Nephron progenitor cell (in vitro differentiated cells): Measurements from ENCODE around the gene C1orf74.

Source experiments
- DNase-seq: peaks from one replicate; pipeline ENCODE4 v3.0.0; 2021
- H3K27ac Mint-ChIP-seq: 2 replicates; pipeline ENCODE4 v1.8.0; 2021; ENCODE audit warnings: mild to moderate bottlenecking, moderate library complexity, mixed read lengths
- H3K27me3 Mint-ChIP-seq: 2 replicates; pipeline ENCODE4 v1.8.0; 2021; ENCODE audit warnings: mild to moderate bottlenecking, low read depth, mixed read lengths; ENCODE audit not compliant: poor library complexity
- H3K36me3 Mint-ChIP-seq: 2 replicates; pipeline ENCODE4 v1.8.0; 2021; ENCODE audit warnings: low read depth, mixed read lengths
- H3K4me1 Mint-ChIP-seq: 2 replicates; pipeline ENCODE4 v1.8.0; 2021; ENCODE audit warnings: mixed read lengths
- H3K4me3 Mint-ChIP-seq: 2 replicates; pipeline ENCODE4 v1.8.0; 2021; ENCODE audit warnings: mild to moderate bottlenecking, moderate library complexity, mixed read lengths
- H3K9me3 Mint-ChIP-seq: 2 replicates; pipeline ENCODE4 v1.8.0; 2021; ENCODE audit warnings: mild to moderate bottlenecking, moderate library complexity, mixed read lengths
- TF ChIP-seq, protein P1 (sequence below): fragments of 200-600 bp; sonication (generic); IDR thresholded peaks from 2 replicates; pipeline ENCODE4 v1.5.0; 2021; ENCODE audit warnings: antibody characterized with exemption

Gene C1orf74

DNA sequence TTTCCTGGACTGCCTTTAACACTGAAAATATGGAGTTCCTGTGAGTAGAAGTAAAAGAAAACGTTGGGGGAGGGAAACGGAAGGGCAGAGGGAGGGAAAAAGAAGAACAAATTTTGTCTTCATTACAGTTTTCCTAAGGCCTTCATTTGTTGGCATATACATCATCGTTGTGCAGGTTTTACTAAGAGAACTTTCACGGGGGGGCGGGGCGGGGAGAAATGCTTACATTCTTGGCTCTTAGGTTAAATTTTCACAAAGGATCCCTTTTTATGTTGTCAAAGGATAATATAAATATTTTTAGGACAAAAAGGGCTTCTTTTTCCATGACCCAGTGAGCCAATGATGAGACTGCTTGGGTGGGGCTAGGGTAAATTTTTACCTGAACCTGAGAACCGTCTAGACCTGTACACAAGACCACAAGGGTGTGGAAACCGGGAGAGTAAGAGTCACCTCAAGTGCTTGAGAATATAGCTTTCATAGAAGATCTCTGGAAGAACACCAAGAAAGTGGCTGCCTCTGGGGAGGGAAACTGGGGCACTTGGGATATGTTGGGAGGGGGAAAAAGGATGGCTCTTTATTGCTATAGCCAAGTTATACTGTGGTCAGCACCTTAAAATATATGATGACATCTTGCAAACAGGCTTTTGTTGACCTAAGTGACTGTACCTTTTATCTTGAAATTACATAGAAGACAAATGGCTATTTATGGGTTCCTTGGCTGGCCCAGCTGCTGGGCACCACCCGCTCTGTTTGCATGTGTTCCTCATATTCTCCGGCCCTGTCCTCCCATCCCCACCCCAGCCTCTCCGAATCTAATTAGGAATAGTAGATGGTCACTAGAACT, 41.5 kb upstream of the C1orf74 start:
- H3K27ac Mint-ChIP-seq = no peak overlapping the region
- peaks cover 31% of the 10 kb centered on the region for H3K4me1 Mint-ChIP-seq
- no peak for DNase-seq
- TF ChIP-seq, protein P1, sequence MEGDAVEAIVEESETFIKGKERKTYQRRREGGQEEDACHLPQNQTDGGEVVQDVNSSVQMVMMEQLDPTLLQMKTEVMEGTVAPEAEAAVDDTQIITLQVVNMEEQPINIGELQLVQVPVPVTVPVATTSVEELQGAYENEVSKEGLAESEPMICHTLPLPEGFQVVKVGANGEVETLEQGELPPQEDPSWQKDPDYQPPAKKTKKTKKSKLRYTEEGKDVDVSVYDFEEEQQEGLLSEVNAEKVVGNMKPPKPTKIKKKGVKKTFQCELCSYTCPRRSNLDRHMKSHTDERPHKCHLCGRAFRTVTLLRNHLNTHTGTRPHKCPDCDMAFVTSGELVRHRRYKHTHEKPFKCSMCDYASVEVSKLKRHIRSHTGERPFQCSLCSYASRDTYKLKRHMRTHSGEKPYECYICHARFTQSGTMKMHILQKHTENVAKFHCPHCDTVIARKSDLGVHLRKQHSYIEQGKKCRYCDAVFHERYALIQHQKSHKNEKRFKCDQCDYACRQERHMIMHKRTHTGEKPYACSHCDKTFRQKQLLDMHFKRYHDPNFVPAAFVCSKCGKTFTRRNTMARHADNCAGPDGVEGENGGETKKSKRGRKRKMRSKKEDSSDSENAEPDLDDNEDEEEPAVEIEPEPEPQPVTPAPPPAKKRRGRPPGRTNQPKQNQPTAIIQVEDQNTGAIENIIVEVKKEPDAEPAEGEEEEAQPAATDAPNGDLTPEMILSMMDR = no peak
- peaks cover 8% of the 10 kb centered on the region for H3K36me3 Mint-ChIP-seq
- H3K9me3 Mint-ChIP-seq = peaks cover 4% of the 10 kb centered on the region
- no peak overlapping the region for H3K4me3 Mint-ChIP-seq
- H3K27me3 Mint-ChIP-seq = peaks cover 28% of the 10 kb centered on the region

DNA sequence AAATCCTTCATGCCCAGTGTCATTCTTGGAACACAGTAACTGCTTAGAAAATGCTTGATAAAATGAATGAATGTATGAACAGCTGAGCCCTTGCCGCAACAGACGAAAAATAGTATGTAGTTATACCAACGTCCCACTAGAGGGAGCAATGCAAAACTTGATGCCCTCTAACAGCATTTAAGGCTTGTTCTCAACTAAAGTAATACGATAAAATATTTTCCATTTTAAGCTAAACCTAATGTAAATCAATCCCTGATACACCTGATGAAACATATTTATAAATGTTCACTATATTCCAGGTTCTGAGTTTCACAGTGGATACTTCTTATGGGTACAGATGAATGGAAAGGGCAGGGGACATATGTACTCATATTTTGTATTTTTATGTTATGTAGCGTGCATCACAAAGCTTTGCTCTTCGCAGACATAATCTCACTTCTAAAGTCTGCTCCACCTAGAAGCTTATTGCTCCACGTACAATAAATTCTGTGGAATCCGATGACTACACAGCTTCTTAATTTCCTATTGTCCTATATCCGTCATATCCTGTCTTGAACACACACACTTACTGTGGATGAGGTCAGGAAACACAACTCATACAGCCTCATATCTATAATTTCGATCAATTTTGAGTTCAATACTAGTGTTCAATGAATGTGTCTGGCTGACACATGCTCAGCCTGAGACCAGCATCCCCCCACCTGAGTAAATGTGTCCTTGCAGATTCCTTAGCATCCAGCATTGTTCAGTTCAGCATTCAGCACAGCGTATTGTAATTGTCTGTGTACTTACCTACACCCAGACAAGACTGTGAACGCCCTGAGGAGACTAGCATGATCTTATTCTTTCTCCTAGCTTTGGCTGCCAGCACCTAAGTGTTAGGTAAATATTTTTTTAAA, 39.0 kb upstream of the C1orf74 start:
- Mint-ChIP-seq H3K9me3 (peaks cover 4% of the 10 kb centered on the region), H3K4me1 (peaks cover 16% of the 10 kb centered on the region), H3K4me3 (no peak overlapping the region), H3K27ac (no peak overlapping the region), H3K27me3 (peaks cover 34% of the 10 kb centered on the region), H3K36me3 (peaks cover 5% of the 10 kb centered on the region)
- TF ChIP-seq, protein P1 = peak; percentile 76
- DNase-seq = no peak

DNA sequence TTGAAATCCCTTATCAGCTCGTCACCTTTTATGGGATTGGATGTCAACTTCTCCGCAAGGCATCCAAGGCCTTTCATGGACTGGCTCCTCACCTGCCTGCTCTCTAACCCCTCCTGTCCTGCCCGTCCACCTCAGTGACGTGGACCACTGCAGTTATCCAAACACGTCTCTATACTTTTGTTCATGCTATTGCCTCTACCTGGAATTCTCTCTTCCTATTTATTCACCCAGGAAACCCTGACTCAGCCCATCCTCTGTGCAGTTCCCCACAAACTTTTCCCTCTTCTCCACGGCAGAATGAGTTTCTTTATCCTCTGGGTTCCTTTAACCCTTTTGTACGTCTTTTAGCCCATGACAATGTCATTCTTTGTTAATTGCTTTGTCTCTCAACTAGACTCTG, 38.3 kb upstream of the C1orf74 start:
- no peak overlapping the region for H3K4me3 Mint-ChIP-seq
- TF ChIP-seq, protein P1 = no peak

DNA sequence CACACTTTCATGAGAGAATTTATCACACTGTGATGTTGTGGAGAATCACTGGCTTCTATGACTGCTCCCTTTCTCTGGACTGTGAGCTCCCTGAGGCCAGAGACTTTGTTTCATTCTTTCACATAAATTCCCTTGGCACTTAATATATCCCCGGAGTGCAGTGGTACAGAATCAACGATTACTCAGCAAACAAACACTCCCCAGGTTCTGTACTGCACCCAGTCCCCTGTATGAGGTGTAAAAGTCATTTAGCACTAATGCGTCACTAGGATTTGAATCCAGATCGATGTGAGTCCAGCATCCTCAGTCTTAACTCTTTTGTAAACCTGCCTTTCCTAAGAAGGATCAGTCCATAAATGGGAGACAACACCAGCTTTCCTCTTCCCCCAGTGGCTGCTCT, 36.6 kb upstream of the C1orf74 start:
- peaks cover 14% of the 10 kb centered on the region for H3K4me1 Mint-ChIP-seq
- TF ChIP-seq, protein P1 = no peak
- H3K4me3 Mint-ChIP-seq = no peak overlapping the region
- no peak for DNase-seq
- no peaks in the 10 kb centered on the region for H3K36me3 Mint-ChIP-seq
- H3K27me3 Mint-ChIP-seq = peaks cover 36% of the 10 kb centered on the region
- H3K27ac Mint-ChIP-seq = no peak overlapping the region
- no peaks in the 10 kb centered on the region for H3K9me3 Mint-ChIP-seq

More for the DNA sequence above, 38.3 kb upstream of the C1orf74 start:
- peaks cover 10% of the 10 kb centered on the region for H3K4me1 Mint-ChIP-seq
- DNase-seq = no peak
- H3K36me3 Mint-ChIP-seq = peaks cover 4% of the 10 kb centered on the region
- H3K27me3 Mint-ChIP-seq = peaks cover 38% of the 10 kb centered on the region
- peaks cover 3% of the 10 kb centered on the region for H3K9me3 Mint-ChIP-seq
- H3K27ac Mint-ChIP-seq = no peak overlapping the region

DNA sequence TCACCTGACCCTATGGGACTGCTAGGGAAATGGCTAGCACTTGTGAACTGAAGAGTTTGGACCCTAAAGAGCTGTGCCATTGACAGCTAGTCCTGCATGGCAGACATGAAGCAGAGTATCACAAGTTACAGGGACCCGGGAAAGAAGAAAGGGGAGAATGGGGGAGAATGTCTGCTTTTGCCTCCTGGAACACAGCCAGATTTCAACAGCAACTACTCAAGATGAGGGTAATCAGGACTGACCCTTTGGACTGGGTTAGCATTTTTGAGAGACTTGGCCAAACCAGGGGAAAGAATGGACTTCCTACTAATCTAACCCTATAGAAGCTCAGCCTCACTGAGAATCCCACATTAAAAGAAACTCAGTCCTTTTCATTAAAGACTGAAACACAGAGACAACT, 34.7 kb upstream of the C1orf74 start:
- peaks cover 16% of the 10 kb centered on the region for H3K4me1 Mint-ChIP-seq
- no peak overlapping the region for H3K27ac Mint-ChIP-seq
- no peak for DNase-seq
- H3K4me3 Mint-ChIP-seq = no peak overlapping the region
- no peaks in the 10 kb centered on the region for H3K36me3 Mint-ChIP-seq
- no peaks in the 10 kb centered on the region for H3K9me3 Mint-ChIP-seq
- H3K27me3 Mint-ChIP-seq = peaks cover 32% of the 10 kb centered on the region
- TF ChIP-seq, protein P1 = no peak
